GM19193 (cell line): ENCODE data around the gene CXCL12.

Source experiments
- POLR2A ChIP-seq: IDR thresholded peaks from 4 replicates; pipeline ENCODE4 v1.6.1; 2011; ENCODE audit not compliant: insufficient read depth, insufficient read length; ENCODE audit errors: extremely low read depth

CXCL12 gene

DNA sequence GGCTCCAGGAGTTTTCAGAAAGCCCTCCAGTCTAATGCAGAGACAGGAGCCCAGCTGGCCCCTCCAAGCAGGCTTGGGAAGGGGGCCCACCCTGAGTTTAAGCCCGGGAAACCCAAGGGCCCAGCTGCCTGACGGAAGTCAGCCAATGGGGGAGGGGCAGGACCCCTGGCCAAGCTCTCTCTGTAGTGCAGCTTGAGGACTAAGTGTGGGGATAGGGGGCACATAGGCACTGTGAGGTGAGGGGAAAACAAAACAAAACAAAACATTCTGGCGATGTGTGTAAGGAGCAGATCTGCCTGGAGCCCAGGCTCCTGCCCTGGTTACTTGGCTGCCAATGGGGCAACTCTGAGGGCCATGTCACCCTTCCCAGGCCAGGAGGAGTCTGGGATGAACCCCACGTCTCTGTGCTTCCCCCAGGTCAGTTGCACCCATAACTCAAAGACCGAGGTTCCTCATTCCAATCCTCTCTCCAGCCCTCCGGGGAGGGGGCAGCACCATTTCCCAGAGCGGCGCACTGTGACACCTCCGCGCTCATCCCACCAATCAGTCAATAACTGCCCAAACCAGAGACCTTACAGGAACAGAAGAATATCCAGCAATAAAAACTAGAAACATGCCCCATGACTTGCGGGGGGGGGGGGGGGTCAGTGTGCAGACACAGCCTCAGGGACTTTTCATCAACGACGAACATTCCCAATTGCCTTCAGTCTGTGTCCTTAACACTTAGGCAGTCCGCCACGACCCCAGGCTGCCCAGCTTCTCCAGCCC is 1.7 kb downstream of the CXCL12 start:
- no peak for TF ChIP-seq POLR2A

- no peak for TF ChIP-seq POLR2A
These were observed 2.6 kb downstream of the CXCL12 start for GRCh38 chr10:44382131-44382858.

DNA sequence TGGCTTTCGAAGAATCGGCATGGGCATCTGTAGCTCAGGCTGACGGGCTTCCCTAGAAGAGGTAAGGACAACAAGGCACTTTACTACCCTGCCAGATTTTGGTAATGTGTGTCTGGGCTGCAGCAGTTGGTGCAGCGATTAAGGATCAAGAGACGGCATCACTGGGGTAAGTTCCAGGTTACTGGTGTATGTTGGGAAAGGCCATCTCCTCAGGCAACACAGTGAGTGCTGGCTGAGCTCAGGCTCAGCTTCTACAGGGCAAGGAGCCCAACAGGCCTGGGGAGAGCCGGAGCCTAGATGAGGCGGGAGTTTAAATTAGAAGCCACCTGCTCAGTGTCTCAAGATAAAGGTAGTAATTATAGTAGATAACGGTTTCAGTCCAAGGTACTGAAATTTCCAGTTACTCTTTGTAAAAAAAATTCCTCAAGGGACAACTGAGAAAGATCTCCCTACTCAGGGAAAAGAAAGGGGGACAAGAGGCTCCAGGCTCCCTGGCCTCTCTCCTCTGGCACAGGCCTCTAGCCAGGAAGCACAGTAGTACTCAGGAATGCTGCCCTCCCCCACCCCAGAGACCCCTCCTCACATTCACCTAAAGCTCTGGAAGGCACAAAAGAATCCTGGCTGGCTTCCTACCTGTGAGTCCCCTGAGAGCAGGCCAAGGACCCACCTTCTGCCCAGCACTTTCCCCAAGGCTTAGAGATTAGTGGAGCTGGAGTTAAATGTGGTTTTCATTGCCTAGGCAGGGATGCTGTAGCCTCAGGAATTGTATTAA is 3.9 kb downstream of the CXCL12 start:
- no peak for TF ChIP-seq POLR2A

DNA sequence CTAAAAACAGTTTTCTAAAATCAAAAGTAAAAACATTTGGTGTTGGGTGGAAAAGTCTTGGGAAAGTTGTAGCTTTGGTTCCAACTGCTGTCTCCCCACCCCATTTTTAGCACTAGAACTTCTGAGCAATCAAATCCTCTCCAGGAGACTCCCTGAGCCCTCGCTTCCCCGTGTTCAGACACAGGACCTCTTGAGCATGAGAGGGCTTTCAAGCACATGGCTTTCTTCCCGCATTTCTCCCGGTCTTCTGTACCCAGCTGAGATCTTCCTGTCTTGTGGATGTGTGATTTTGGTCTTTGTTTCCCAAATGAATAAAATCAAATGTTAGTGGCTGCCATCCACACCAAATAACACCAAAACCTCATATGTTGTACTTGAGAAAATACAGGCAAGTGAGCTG is 5.0 kb downstream of the CXCL12 start:
- no peak for TF ChIP-seq POLR2A

DNA sequence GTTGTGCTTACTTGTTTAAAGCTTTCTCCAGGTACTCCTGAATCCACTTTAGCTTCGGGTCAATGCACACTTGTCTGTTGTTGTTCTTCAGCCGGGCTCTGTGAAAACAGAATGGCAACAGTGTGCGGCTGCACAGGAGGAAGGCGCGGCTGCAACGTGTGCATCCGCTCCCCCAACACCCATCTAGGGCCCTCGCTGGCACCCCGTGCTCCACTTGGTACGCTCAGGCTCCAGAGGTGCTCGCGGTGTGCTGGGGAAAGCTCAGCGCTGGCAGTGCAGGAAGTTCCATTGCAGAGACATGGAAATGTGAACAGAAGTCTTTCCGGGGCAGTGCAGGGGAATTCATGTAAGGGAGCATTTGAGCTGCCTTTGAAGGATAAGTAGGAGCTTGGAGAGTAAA is 6.3 kb downstream of the CXCL12 start:
- TF ChIP-seq POLR2A = no peak

GRCh38 chr10:44377651-44378310 is 7.1 kb downstream of the CXCL12 start:
- no peak for TF ChIP-seq POLR2A

GRCh38 chr10:44376472-44377099 is 8.3 kb downstream of the CXCL12 start:
- TF ChIP-seq POLR2A = no peak

DNA sequence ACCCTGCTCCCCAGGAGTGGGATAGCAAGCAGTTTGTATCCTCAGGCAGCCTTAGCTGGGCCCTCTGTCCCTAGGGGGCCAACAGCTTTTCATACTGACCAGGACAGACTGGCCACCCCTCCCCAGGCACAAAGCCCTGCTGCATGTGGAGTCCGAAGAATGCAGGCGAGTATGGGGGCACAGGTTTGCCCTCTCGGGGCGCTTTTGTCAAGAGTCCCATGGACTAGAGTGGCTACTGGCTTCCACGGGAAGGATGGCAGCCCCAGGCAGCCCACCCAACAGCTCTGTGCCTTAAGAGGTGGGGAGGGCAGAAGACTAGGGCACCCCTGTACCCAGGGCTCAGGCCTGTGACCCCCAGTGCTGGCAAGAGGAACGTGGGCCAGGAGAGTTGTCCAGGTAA is 10.7 kb downstream of the CXCL12 start:
- TF ChIP-seq POLR2A = no peak

DNA sequence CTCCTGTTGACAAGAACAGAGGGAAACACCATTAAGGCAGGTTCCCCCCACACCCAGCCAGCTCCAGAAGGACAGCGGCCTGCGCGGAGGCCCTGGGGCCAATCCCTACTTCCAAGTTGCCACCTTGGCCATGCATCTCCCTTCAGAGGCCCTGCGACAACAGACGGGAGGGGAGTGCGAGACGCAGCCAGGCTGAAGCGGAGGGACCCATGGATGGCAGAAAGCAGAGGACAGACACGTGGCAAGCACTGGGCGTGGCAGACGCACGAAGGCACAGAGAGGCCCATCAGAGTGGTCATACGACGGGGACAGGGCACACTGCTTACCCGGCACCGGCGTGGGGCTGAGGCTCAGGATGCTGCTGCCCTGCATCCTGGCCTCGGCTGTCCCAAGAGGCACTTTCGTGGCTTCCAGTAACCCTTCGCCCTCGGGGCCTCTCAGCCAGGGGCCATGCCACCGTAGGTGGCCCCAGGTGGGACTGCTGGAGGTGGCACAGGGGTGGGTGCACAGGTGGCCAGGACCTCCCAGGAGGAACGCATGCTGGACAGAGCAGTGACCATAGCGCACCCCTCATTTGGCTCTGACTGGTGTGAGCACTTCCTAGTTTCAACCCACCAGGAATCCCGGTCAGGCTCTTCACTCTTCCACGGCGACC is 11.4 kb downstream of the CXCL12 start:
- TF ChIP-seq POLR2A = no peak

DNA sequence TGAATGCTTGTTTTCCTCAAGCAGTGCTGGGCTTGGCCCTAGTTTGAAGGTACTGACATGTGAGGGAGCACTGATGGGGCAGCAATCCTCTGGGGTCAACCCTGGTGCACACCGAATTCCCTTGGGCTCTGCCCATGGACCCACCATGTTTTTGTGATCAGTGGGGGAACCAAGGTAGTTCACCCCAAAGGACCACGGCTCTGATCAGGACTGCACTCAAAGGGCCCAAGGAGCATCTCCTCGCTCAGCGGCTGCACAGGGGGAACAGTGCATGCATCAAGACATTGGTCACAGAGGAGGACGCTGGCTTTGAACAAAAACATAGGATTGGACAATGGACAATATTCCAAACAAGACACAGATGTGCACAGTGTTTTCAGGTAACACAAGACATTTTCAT is 12.7 kb downstream of the CXCL12 start:
- no peak for TF ChIP-seq POLR2A

- no peak for TF ChIP-seq POLR2A
These were observed 14.1 kb downstream of the CXCL12 start for GRCh38 chr10:44370731-44371248.

DNA sequence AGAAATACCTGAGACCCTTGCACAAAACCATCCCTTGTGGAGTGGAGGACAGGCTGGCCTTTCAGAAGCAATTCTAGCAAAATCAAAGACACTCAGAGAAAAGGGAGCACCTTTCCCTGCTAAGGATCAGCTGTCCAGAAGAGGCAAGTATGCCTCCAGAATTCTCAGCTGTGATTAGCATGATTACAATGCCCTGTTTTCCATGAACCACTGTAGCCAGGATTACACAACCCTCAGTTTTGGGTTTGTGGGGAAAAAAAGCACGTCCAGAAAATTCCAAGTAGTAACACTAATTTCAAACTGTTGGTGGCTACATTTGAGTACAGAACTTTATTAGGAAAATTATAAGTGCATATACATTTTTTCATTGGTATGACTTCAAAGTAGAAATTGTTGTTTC is 15.0 kb downstream of the CXCL12 start:
- TF ChIP-seq POLR2A = no peak

DNA sequence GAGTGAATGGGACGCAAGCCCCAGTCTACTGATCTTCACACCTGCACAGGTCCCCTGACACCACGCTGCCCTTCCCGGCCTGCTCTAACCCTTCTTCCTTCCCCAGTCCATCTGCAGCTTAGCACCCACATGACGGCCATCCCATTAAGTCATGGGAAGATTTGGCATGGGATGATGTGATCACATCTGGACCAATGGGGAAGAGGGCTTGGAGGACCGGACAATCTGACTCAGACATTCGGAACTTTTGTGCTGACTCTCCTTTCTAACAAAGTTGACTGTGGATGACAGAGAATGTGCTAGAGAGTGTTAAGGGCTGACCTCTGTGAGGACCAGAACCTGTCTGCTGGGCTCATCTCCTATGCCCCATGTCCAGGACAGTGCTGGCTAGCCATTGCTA is 15.6 kb downstream of the CXCL12 start:
- TF ChIP-seq POLR2A = no peak

DNA sequence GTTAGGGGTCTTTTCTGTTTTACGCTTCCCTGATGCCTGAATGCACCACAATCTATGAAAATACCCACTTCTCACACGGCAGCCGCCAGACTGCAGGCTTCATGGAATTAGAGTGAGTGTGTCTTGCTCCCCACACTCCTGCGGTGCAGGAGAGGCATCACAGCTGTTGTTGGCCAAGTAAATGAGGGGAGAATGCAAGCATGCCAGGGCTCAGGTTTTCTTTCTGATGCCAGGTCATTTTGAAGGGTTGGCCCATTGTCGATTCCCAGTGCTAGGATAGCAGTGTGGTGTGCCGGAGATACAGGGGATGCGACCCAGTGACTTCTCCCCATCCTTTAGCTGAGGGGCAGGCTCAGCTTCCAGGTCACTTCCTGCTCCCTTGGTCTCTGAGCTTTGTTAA is 16.3 kb downstream of the CXCL12 start:
- no peak for TF ChIP-seq POLR2A

DNA sequence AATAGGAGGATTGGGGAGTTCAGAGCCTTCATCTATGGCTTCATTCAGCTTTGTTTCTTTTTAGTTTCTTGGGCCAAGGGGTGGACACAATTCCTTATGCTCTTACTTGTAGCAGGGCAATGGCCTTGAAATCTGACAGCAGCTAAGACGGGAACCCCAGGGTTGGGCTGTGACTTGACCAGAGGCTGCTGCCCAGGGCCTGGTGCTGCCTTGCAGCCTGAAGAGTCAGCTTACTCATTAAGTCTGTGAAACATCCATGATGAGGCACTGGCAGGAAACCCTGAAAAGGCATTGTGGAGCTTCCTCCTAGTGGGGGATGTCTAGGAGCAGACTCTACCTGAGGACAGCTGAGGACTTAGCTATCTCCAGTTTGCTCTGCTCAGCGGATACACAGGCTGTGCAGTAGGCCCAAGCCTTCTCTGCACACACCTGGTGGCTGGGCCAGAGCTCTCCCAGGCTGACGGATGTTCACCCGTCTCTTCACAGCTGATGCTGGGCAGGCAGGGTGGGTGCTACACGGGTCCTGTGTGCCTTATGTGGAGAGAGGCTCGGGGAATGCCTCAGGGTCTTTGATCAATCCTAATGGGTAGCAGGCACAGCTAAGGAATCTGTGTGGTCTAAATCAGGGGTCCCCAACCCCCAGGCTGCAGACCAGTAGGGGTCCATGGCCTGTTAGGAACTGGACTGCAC is 17.8 kb downstream of the CXCL12 start:
- no peak for TF ChIP-seq POLR2A
